HG03520 (cell line): ENCODE data around the gene VIPR2.
"Not testable (repeated sequence)": the region's sequence is repeated elsewhere in the genome, so short reads cannot be mapped to it uniquely, and the experiment has no call there.

Experiments used
- ATAC-seq: cut with Tn5 transposase; IDR thresholded peaks from one replicate; pipeline ENCODE4 v1.9.1; 2021; ENCODE audit warnings: mild to moderate bottlenecking, moderate library complexity; ENCODE audit not compliant: unreplicated experiment

Gene VIPR2

GRCh38 chr7:158997471-158997870 lies 147.2 kb downstream of the VIPR2 start:
- ATAC-seq, result no peak

- no peak for ATAC-seq
These were observed 147.6 kb downstream of the VIPR2 start for GRCh38 chr7:158997110-158997453.

DNA sequence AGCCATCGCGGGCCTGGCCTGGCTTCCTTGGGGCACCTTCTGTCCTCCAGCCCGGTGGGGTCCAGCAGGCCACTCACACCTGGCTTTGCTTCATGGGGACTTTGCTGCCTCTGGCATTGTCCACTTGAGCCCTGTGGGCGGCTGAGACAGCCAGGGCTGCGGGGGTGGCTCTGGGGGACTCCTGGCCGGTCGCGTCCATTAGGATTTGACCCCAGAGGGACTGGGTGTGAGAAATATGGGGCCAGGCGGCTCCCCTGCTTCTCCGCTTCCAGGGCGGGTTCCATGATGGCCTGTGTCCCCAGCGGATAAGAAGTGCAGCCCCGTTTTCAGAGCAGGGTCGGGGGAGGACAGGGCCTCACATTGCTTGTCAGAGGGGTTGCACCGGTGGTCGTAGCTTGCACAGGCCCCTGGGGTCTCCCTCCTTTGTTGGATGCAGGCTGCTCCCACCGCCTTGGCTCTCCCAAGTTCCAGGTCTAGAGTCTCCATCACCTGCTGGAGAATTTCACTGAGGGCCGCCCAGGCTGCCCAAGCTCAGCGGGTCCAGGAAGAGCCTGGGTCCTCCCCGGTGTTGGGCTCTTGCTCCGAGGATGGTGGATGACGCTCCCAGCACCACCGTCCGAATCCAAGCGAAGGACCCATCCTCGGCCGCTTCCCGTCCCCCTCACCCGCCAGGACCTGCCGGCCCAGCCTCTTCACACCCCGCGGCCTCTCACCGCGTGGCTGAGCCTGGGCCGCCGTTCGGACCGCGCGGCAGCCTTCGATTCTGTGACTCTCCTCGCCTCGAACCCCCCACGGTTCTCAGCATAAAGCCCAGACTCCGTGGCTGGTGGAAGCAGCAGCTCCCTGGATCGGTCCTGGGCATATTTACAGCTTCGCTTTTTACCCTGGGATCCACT lies 148.2 kb downstream of the VIPR2 start:
- ATAC-seq, result no peak

DNA sequence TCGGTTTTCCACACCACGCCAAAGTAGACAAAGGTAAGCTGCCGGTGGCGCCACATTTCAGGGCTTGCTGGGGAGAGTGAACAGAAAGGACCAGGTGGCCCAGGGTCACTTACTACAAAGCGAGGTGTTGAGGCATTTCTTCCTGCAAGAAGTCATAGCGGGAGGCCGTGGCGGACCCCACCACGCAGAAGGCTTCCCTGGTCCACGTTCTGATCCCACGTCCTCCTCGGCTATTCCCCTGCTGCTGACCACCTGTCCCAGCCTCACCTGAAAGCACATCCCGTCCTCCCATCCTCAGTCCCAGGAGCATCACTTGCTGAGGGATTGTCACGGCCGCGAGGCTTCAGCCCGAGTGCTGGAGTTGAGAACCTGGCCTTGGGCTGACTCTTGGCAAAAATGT lies 149.2 kb downstream of the VIPR2 start:
- no peak for ATAC-seq

- no peak for ATAC-seq
These were observed 150.0 kb downstream of the VIPR2 start for GRCh38 chr7:158994687-158995086.

DNA sequence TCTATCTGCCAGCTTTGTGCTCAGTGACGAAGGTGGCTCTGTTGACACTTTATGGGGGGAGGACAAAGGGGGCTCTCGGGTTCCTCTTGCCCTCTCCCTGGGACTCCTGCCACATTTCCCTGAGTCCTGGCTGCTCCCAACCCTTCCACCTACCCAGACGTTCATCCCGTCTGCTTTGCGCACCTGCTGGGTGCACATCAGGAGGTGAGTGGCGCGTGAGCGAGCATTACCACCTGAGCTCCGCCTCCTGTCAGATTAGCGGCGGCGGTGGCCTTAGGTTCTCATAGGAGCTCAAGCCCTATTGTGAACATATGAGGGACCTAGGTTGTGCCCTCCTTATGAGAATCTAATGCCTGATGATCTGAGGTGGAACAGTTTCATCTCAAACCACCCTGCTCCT lies 151.1 kb downstream of the VIPR2 start:
- ATAC-seq, result no peak

GRCh38 chr7:158992759-158993158 lies 151.9 kb downstream of the VIPR2 start:
- ATAC-seq, result no peak

DNA sequence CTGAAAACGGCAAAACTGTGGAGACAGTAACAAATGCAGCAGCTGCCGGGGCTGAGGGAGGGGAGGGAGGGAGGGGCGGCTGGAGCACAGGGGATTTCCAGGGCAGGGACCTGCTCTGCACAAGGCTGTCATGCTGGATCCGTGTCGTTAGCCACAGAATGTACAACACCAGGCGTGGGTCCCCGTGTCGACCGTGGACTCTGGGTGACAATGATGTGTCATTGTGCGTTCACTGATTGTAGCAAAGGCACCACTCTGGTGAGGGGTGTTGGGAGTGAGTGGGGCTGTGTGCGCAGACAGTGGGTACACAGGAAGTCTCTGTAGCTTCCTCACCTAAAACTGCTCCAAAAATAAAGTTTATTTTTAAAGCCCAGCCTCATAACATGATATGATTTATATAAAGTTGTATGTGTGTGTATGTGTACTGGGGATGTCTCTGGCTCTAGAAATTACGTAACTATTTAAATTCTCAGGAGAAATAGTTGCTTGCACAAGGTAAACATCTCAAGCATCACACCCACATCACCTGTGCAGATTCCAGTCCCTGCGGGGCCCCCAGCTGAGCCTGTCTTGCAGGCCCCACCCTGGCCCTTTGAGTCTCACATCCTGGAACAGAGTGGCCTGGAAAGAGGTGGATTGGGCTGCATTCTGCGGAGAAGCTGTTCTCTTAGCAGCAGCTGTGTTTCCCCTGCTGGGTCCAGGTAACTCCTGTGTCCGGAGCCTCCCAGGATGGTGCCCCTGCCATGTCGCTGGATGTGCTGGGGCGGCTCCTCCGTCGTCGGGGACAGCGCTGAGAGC lies 152.6 kb downstream of the VIPR2 start:
- no peak for ATAC-seq

GRCh38 chr7:158988996-158989395 lies 155.7 kb downstream of the VIPR2 start:
- ATAC-seq, result no peak

GRCh38 chr7:158988302-158988862 lies 156.3 kb downstream of the VIPR2 start:
- no peak for ATAC-seq

GRCh38 chr7:158987691-158988090 lies 157.0 kb downstream of the VIPR2 start:
- no peak for ATAC-seq

DNA sequence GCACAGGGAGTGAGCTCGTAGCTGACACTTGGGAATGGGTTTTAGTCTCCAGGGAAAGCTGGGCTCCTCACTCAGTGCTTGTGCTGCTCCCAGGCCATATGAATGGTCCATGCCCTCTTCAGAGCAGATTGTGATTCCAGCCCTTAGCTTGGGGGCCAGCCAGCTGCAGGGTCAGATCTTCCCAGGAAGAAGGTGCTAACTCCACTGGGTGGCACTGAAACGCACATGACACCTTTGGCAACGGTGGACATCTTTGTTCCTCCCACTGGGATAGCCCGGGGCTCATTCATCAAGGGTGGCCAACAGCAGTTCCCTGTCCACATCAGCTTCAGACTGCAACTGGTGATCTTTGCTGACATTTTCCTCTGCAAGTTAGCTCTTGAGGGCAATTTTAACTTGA lies 159.1 kb downstream of the VIPR2 start:
- no peak for ATAC-seq

- not testable (repeated sequence) for ATAC-seq
These were observed 160.7 kb downstream of the VIPR2 start for GRCh38 chr7:158984007-158984406.

- not testable (repeated sequence) for ATAC-seq
These were observed 162.6 kb downstream of the VIPR2 start for GRCh38 chr7:158982080-158982479.

- ATAC-seq, result no peak
These were observed 164.9 kb downstream of the VIPR2 start for GRCh38 chr7:158979635-158980351.

GRCh38 chr7:158979023-158979529 lies 165.6 kb downstream of the VIPR2 start:
- ATAC-seq, result no peak
